ENCODE data around the gene ZCCHC7. TPM values are rescaled to one million over a fixed set of nuclear protein-coding genes. Genes with fewer than 3 reads are reported as not detected.

ZCCHC7 gene
- total and polyA plus RNA-seq, 2 donors (not counting 3 experiments of a cell fraction or from before 2014, with no cell fraction given): 7.4 to 14.8 TPM

- Histone ChIP-seq H3K4me3 (replicated peaks in 1 of 3; ENCODE audit: insufficient read depth in 1 of 3, low read depth in 1 of 3, low read length in 3 of 3) (no peak overlapping the region), H3K36me3 (ENCODE audit: control insufficient read depth in 2 of 2, extremely low read depth in 1 of 2, insufficient read depth in 2 of 2, low read length in 2 of 2) (no peaks in the 10 kb centered on the region), H3K4me2 (ENCODE audit: insufficient read depth, low read length) (no peak overlapping the region), H3K9me3 (replicated peaks; ENCODE audit: control insufficient read depth, insufficient read depth, low read length) (no peaks in the 10 kb centered on the region), H3K79me2 (ENCODE audit: control insufficient read depth, insufficient read depth, low read length) (no peaks in the 10 kb centered on the region), H3K9ac (replicated peaks; ENCODE audit: extremely low read depth, insufficient read depth, low read length) (no peak overlapping the region), H3K27ac (ENCODE audit: insufficient read depth, low read depth, low read length) (no peak overlapping the region), H3K9me1 (replicated peaks; ENCODE audit: control insufficient read depth, extremely low read depth, insufficient read depth, low read length) (no peaks in the 10 kb centered on the region), H2AFZ (ENCODE audit: low read depth, low read length) (no peak overlapping the region), H3K27me3 (ENCODE audit: control insufficient read depth in 2 of 2, insufficient read depth in 2 of 2, low read length in 2 of 2) (no peaks in the 10 kb centered on the region), H4K20me1 (replicated peaks; ENCODE audit: control insufficient read depth, extremely low read depth, insufficient read depth, low read length) (no peaks in the 10 kb centered on the region), H3K4me1 (ENCODE audit: control insufficient read depth, extremely low read depth, insufficient read depth, low read length) (peaks cover 3% of the 10 kb centered on the region)
- FAIRE-seq (no peak), DNase-seq (ENCODE audit: low read depth, low spot score) (no peak)
- POLR2A ChIA-PET: no interaction called here
- BruUV-seq (replicated peaks): no TSS peak
- dilution Hi-C loops (cut with MboI; ENCODE audit: extremely low pct_ligation_motif_present, low sequenced_read_pairs): no loop called here
- intact Hi-C loops (cut with micrococcal nuclease): no loop called here
- TF ChIP-seq POLR2AphosphoS5 (IDR thresholded peaks at IDR 0.05; ENCODE audit: insufficient read depth, low read depth, low read length): no peak
- no peak for TF ChIP-seq EZH2 (IDR thresholded peaks at IDR 0.05; ENCODE audit: borderline replicate concordance, low read depth, low read length, severe bottlenecking)
- TF ChIP-seq GATA2 (IDR thresholded peaks at IDR 0.05; ENCODE audit: insufficient read depth, insufficient read length, low read depth, low read length): no peak
- TF ChIP-seq, protein P1, sequence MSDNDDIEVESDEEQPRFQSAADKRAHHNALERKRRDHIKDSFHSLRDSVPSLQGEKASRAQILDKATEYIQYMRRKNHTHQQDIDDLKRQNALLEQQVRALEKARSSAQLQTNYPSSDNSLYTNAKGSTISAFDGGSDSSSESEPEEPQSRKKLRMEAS (IDR thresholded peaks at IDR 0.05; ENCODE audit: insufficient read depth, insufficient read length): no peak
- TF ChIP-seq FOS (IDR thresholded peaks at IDR 0.05; ENCODE audit: borderline replicate concordance, insufficient read depth, low read length): no peak
- no peak for TF ChIP-seq JUN (IDR thresholded peaks at IDR 0.05; ENCODE audit: borderline replicate concordance, insufficient read depth, insufficient read length, low read depth)
- TF ChIP-seq POLR2A (IDR thresholded peaks at IDR 0.05; ENCODE audit: low read depth, low read length): no peak
- TF ChIP-seq, protein P2, sequence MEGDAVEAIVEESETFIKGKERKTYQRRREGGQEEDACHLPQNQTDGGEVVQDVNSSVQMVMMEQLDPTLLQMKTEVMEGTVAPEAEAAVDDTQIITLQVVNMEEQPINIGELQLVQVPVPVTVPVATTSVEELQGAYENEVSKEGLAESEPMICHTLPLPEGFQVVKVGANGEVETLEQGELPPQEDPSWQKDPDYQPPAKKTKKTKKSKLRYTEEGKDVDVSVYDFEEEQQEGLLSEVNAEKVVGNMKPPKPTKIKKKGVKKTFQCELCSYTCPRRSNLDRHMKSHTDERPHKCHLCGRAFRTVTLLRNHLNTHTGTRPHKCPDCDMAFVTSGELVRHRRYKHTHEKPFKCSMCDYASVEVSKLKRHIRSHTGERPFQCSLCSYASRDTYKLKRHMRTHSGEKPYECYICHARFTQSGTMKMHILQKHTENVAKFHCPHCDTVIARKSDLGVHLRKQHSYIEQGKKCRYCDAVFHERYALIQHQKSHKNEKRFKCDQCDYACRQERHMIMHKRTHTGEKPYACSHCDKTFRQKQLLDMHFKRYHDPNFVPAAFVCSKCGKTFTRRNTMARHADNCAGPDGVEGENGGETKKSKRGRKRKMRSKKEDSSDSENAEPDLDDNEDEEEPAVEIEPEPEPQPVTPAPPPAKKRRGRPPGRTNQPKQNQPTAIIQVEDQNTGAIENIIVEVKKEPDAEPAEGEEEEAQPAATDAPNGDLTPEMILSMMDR (IDR thresholded peaks at IDR 0.05; ENCODE audit: extremely low read depth in 1 of 2, insufficient read depth in 1 of 2, low read depth in 1 of 2, low read length in 2 of 2): no peak
- TF ChIP-seq MYC (IDR thresholded peaks at IDR 0.05; ENCODE audit: low read depth, low read length): no peak
- CTCF ChIA-PET: interaction anchor here (1.1 kb wide), 1 partner anchor 13 kb away, joined by 3 read pairs; no protein-coding TSS in a partner anchor
These were observed 131.1 kb downstream of the ZCCHC7 start for GRCh38 chr9:37251452-37251851.
